Left hindlimb (tissue), 1 donor: Measurements from ENCODE around the gene NPPB.

Experiments
- DNase-seq: peaks from one replicate; pipeline ENCODE4 v3.0.0-alpha.2; 2018

Gene NPPB

DNA sequence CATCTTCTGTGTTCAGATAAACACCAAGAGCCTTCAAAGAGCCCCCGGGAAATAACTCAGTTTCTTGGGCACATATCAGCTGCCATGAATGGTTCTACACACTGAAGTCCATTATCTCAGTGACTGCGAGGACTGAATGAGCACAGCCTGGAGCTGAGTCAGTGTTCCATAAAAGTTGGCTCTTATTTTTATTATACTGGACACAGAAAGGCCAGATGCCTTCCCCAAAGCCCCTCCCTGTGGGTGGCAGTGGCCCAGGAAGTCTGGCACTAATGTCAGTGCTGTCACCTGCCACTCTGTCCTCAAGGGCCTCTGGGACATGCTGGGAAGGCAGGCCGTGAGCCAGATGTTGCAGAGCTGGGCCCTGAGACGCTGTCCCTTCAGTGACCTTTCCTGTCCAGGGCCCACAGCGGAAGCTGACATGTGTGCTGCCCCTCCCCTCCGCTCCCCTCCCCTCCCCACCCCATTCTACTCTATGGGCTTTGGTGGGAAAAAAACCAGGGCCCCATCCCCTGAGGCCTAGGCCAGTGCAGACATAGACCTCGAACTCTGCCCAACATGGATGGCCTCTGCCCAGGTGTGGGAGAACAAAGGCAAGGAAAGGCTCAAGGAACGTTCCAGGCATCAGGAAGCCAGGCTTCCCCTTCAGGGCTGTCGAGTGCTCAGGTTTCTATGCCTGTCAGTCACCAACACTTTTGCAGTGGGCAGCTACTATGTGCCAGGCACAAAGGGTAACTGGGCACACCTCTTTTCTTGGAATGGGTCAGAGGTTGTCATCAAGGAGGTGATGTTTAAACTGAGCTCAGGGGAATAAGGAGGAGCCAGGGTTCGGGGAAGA is 22.4 kb upstream of the NPPB start:
- peak; percentile 68 for DNase-seq

DNA sequence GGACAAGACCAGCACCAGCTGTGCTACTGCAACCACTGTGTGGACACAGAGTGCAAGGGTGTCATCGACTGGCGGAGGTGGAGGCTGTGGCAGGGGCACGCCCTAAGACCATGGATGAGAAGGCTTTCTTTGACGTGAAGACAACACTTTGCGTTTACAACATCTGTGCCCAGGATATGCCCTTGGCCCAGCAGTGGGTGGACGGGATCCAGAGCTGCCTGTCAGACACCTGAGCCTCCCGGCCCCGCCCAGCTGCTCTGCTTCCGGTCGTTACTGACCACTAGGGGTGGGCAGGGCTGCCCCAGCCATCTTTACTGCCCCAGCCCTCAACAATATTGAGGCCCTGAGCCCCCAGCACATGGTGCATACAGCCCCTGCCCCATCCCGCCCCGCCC is 21.4 kb upstream of the NPPB start:
- DNase-seq = no peak

DNA sequence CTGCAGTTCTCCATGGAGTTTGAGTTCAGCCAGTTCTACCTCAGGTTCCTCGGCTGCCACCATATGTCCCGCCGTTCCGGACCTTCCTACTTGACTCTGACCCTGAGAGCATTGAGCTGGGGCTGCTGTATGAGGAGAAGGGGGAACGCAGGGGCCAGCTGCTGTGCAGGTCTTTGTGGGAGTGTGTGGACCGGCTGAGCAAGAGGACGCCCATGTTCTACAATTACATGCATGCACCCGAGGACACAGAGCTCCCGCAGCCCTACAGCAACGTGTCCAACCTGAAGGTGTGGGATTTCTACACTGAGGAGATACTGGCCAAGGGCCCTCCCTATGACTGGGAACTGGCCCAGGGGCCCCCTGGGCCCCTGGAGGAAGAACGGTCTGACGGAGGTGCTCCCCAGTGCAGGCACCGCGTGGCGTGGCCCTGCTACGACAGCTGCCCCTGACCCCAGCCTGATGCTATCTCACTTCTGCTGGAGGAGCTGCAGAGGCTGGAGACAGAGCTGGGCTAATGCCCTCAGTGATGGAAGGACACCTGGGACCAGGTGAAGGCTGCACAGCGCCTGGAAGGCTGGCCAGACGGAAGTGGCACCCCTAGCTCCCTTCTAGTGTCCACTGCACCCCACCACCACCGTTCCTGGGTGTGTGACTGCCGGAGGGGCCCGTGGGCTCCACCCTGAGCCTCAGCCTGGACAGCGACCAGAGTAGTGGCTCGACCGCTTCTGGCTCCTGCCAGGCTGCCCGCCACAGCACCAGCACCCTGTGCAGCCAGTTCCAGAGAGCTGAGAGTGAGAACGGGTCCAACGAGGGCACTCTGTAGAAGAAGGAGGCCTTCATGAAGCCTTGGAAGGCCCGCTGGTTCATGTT is 20.8 kb upstream of the NPPB start:
- DNase-seq = no peak

DNA sequence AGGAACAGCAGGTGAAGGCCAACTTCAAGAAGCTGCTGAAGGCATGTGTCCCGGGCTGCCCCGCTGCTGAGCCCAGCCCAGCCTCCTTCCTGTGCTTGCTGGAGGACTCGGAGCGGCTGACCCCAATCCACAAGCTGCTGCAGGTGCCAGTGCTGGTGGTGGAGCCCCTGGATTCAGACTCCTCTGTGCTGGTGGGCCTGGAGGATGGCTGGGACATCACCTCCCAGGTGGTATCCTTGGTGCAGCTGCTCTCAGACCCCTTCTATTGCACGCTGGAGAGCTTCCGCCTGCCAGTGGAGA is 20.1 kb upstream of the NPPB start:
- DNase-seq = no peak

DNA sequence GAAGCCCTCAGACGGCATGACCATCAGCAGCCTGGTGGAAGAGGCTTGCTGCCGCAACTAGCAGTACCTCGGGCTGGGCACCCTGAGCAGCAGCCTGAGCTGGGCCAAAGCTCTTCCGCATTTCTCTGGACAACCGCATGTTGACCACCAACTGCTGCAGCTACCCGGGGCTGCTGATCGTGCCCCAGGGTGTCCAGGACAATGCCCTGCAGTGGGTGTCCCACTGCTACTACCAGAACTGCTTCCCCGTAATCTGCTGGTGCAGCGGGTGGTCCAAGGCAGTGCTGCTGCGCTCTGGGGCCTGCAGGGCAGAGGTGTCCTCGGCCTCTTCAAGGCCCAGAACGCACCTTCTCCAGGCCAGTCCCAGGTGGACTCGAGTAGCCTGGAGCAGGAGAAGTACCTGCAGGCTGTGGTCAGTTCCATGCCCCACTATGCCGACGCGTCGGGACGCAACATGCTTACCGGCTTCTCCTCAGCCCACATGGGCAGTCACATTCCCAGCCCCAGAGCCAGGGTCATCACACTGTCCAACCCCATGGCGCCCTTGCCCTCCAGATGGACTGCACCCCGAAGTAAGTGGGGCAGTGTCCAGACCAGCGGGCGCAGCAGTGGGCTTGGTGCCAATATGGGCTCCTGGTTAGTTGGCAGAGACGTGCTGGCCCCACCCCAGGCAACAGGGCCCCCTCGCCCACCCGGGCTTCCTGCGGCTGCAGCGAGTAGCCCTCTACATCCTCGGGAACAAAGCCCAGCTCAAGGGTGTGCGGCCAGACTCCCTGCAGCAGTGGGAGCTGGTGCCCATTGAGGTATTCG is 19.5 kb upstream of the NPPB start:
- DNase-seq = no peak

DNA sequence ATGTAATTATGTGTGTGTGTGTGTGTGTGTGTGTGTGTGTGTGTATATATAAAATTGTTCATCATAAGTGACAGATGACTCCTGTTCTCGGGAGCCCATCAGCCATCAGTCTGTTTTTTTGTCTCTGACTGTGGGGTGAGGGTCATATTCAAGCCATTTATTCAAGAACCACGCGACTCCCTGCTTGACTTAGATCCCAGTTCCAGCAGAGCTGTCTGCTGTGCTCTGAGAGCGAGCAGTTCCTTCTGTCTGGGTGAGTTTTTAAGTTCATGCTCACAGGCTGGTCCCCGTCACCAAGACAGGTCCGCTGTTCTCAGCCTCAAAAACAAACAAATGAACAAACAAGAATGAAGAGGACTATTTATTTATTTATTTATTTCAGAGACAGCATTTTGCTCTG is 18.3 kb upstream of the NPPB start:
- DNase-seq = no peak

DNA sequence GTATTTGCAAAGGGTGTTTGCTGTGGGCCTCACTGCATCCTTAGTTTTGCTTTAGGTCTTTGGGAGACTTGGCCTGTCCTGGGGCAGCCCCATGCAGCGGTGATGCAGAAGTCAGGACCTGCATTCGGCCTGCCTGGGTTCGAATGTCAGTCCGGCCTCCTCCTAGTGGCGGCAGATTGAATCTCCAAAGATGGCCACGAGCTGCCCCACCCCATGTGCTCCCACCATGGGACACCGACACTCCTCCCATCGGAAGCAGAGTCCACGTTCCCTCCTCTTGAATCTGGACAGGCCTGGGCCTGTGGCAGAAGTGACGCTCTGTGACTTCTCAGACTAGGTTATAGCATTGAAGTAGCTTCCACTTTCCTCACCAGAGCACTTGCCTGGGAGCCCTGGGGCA is 16.3 kb upstream of the NPPB start:
- DNase-seq = no peak

DNA sequence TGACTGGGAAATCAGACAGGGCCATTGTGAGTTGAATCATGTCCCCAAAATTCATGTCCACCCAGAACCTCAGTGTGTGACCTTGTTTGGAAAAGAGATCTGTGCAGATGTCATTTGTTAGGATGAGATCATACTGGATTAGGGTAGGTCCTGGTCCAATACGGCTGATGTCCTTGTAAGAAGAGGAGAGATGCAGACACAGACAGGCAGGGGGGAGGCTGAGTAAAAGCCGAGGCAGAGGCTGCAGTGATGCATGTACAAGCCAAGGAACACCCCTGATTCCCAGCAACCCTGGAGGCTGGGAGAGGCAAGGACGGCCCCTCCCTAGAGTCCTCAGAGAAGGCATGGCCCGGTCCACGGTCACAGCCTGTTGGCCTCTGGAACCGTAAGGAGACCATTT is 15.9 kb upstream of the NPPB start:
- no peak for DNase-seq

DNA sequence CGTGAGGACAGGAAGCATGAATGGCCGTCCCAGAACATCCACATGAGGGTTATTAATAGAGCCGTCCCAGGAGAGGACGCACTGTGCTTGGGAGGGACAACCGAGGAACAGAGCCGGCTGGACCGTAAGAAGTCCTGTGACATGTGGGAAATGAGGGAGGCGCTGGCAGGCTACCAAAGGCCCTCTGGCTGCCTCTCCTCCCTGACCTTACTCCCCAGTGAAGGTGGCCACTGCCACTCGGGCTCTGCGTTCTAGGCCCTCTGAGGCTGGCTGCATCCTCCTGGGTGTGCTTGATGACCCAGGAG is 15.5 kb upstream of the NPPB start:
- no peak for DNase-seq

DNA sequence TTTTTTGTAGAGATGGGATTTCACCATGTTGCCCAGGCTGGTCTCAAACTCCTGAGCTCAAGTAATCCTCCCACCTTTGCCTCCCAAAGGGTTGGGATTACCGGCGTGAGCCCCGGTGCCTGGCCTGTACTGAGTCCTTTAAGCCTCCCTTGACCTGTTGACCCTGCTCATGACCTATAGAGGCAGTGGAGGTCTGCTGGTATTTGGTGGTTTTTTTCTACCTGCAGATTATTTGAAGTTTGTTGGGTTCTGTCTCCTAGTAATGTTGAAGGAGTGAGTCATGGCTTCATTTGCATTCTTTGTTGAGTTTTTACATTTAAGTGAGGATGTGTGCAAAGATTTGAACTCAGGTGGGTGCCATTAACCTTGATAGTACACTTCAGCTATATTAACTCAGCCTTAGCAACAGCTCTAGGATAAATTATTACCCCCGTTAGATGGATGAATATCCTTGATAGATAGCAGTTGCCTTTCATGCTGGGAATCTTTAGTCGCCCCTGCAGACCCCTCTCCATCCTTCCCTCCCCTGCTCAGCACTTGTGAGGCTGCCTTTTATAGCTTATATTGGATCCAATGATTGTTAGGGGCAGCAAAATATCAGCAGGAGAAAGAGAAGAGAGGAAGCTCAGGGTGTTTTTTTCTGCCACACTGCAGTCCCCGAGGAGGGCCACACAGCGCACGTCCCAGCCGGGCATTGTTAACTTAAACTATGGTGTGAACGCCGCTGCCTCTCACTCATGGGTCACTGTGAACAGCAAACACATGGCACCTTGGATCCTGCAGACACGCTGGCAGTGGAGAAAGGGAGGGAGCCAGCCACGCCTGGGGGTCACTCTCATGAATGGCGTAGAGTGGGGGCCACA is 14.9 kb upstream of the NPPB start:
- no peak for DNase-seq

DNA sequence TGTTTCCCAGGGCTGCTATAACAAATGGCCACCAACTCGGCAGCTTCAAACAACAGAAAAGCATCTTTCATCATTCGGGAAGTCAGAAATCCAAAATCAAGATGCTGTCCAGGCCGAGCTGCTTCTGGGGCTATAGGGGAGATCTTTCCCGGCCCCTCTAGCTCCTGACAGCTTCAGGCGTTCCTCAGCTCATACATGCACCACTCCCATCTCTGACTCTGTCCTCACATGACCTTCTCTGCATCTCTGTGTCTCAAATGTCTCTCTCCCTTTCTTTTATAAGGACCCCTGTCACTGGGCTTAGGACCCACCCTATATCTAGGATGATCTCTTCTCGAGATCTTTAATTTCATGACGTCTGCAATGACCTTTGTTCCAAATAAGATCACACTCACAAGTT is 13.8 kb upstream of the NPPB start:
- DNase-seq = no peak

DNA sequence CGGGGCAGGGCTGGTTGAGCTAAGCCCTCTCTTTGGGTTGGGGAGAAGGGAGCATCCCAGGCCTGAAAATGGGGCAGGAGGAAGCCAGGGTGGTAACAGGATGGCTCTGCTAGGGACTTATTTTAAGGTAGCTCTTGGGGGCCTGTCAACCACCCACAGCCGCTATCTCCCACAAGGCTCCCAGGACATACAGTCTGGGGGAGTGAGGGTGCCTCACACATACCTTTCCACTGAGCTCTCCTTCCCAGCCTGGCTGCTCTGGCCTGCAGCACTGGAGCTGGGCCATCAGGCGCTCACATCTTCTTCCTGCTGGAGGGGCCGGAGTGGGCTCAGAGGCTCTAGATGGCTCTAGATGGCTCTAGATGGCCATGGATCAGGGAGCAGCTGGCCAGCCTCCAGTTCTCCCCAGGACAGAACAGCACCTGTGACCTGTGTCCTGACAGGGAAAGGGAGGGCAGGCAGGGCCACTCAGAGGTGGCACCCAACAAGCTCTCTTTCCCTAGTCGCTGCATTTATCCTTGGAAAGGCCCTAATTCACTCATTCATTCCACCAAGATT is 11.0 kb upstream of the NPPB start:
- no peak for DNase-seq

DNA sequence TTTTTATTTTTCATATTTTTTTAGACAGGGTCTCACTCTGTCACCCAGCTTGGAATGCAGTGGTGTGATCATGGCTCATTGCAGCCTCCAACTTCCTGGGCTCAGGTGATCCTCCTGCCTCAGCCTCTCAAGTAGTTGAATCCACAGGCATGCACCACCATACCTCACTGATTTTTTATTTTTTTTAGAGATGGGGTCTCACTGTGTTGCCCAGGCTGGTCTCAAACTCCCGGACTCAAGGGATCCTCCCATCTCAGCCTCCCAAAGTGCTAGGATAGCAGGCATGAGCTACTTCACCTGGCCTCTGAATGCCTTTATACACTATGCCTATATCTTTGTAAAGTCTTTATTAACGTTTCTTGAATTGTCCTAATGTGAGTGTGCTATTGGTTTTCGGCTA is 10.4 kb upstream of the NPPB start:
- DNase-seq = no peak

DNA sequence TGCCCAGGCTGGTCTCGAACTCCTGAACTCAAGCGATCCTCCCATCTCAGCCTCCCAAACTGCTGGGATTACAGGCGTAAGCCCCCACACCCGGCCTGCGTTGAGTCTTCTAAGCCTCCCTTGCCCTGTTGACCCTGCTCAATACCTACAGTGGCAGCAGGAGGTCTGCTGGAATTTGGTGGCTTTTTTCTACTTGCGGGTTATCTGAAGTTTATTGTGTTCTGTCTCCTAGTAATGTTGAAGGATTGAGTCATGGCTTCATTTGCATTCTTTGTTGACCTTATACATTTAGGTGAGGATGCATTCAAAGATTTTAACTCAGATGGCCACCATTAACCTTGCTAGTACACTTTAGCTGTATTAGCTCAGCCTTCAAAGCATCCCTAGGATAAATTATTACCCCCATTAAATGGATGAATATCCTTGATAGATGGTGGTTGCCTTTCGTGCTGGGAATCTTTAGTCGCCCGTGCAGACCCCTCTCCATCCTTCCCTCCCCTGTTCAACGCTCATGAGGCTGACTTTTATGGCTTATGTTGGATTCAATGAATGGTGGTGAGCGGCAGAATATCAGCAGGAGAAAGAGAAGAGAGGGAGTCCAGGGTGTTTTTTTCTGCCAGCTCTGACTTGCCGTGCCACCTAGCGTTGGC is 9.7 kb upstream of the NPPB start:
- no peak for DNase-seq

DNA sequence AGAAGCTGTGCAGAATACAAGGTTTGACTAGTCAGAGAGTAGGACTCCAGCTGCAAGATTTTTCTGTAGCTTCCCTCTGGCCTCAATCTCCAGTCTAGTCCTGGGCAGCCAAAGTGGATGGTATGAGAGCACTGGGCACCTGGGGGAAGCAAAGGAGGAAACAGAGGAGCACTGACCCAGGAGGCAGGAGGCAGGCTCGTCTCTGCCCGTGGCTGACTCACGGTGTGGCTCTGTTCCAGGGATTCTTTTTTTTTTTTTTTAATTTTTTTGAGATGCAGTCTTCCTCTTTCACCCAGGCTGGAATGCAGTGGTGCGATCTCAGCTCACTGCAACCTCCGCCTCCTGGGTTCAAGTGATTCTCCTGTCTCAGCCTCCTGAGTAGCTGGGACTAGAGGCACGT is 4.1 kb upstream of the NPPB start:
- no peak for DNase-seq

DNA sequence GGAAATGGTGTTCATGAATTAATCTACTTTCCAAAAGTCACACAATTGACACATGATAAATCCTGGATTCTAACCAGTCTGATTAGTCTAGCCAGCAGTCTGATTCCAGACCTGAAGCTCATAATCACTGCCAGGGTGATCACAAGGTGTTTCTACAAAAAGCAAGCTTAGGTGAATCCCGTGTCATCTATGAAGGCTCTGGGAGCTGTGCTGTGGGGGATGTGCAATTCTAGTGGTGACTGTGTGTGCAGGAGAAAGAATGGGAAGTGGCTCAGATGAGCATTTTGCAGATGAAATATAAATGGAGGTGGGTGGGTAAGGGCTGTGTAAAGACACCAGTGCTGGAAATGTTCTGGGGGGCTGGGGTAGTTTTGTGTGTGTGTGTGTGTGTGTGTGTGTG is 1.8 kb upstream of the NPPB start:
- DNase-seq = no peak

DNA sequence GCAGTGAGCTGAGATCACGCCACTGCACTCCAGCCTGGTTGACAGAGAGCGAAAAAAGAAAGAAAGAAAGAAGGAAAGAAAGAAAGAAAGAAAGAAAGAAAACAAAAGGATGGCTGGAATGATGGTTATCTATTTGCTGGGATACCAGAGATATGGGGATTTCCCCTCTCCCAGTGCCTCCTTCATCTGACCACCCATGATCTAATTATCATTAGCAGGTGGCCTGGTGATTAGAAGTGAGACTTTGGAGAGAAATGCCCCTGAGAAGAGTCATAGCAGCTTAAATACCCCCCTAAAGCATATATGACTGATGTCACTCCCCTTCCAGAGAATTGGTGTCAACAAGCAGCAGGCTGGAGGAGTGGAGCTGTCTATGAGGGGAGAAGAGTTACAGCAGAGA is 1.3 kb upstream of the NPPB start:
- DNase-seq = no peak

DNA sequence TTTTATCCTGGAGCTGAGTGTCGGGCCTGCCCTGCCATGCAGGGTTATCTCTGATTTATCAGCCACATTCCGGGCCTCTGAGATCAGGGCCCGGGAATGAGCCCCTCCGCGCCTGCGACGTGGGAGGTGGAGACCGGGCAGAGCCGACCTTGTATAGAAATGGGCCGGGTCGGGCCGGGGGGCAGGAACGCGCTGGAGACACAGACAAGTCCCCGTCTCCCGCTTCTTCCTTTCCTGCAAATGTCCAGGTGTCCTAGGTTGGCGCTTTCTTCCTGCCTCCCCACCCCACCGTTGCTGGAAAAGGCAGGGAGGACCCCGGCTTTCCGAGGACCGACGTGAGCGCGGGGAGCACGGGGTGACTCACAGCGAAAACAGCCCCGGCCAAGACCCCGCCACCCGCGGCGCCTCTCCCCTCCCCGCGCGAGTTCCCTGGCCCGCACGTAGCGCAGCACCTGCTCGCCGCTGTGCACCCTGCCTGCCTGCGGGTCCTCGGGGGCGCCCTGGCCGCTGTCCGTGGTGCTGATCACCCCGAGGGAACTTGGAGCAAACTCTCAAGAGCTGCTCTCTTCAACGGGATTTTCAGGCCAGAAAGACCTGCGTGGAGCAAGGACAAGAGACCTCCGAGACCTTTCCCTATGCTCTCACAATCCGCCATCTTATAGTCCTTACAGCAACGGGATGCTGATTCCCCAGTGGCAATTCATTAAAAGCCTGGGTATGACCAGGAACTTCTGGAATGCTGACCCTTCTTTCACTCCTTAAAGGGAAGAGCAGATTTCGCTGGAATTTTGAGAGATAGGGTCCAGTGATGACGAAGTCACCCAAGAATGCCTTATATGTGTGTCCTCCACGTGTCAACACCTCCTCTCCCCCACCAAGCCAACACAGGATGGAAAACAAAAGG is 475 bp upstream of the NPPB start:
- peak; percentile 72 for DNase-seq

DNA sequence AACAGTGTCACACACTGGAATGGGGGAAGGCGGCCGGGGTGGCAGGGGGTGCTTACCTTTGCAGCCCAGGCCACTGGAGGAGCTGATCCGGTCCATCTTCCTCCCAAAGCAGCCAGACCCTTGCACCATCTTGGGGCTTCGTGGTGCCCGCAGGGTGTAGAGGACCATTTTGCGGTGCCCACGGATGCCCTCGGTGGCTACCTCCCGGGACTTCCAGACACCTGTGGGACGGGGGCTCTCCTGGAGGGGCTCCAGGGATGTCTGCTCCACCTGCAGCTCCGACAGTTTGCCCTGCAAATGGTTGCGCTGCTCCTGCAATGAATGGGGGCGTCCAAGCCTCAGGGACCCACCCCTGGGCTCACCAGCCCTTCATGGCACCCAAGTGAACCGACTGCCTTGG is 587 bp downstream of the NPPB start:
- DNase-seq = no peak

DNA sequence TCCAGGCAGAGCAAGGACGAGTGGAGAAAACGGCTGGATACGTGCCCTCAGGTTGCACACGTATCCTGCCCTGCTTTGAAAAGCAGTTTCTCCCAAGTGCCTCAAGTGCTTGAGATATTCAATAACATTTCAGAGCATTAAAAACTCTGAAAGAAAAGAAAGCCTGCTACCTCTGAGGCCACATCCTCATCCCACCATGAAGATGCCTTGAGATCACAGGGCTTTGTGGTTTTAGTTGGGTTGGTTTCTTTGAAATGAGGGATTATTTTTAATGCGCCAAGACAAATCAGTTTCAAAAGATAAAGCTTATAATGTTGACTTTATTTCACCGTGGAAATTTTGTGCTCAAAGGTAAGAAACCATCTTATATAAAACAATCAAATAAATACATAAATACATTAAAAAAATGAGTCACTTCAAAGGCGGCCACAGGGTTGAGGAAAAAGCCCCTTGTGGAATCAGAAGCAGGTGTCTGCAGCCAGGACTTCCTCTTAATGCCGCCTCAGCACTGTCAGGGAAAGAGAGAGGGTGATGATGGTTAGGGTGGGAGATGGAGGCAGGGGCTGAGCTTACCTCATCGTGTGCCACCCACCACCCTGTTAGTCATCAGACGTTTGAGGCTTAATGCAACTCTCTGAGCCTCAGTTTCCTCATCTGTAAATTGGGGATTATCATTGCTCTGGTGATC is 1.4 kb downstream of the NPPB start:
- no peak for DNase-seq
